Right renal pelvis (tissue), 4 donors: ENCODE data around the gene RIGI. TPM values are rescaled to one million over a fixed set of nuclear protein-coding genes. Genes with fewer than 3 reads are reported as not detected.

Experiments used
- polyA plus RNA-seq, 4 donors: library from polyadenylated mRNA; unstranded; fragments of 120-200 nt; gene quantifications; one replicate each; pipeline ENCODE4 v1.2.1, GENCODE V29; 2013; ENCODE audit not compliant: insufficient read length in 4 of 4

The RIGI gene
- polyA plus RNA-seq, 4 donors = 8.8 to 14.9 (median 12.7) TPM

Other genes with a start within 250 kb of the RIGI start
- 10 to 100 TPM; 46.6 to 59.6 (median 48.0) TPM for gene ACO1, start 141.6 kb downstream of the RIGI start, polyA plus RNA-seq
- gene SMIM27, start 26.1 kb upstream of the RIGI start, polyA plus RNA-seq = 10 to 100 TPM; 14.1 to 18.8 (median 15.5) TPM
- 10 to 100 TPM; 26.6 to 37.1 (median 35.3) TPM for gene TOPORS, start 26.4 kb upstream of the RIGI start, polyA plus RNA-seq
- 10 to 100 TPM; 76.4 to 93.8 (median 83.3) TPM for gene NDUFB6, start 47.0 kb upstream of the RIGI start, polyA plus RNA-seq
- gene TAF1L, start 109.5 kb upstream of the RIGI start, polyA plus RNA-seq = under 1 TPM in 3 of 4 donors, not detected in 1; 0.06 to 0.10 (median 0.07) TPM